Thyroid gland (tissue), 4 donors: ENCODE results near the gene UCP2.

ENCODE experiments used
- CTCF ChIP-seq, 6 experiments: fragments of 200-600 bp in 3 of 6; fragments of 450-650 bp in 3 of 6; sonication (generic) in 3 of 6; IDR thresholded peaks; one replicate each; pipeline ENCODE4 v1.5.1; 2016 to 2019; ENCODE audit warnings: antibody characterized with exemption in 6 of 6, mild to moderate bottlenecking in 2 of 6, inconsistent platforms in 1 of 6, moderate library complexity in 1 of 6
- POLR2A ChIP-seq, 2 donors: fragments of 450-650 bp; IDR thresholded peaks; one replicate each; pipeline ENCODE4 v1.6.1; 2017; ENCODE audit warnings: antibody characterized with exemption in 2 of 2, mild to moderate bottlenecking in 2 of 2, moderate library complexity in 1 of 2

DNA sequence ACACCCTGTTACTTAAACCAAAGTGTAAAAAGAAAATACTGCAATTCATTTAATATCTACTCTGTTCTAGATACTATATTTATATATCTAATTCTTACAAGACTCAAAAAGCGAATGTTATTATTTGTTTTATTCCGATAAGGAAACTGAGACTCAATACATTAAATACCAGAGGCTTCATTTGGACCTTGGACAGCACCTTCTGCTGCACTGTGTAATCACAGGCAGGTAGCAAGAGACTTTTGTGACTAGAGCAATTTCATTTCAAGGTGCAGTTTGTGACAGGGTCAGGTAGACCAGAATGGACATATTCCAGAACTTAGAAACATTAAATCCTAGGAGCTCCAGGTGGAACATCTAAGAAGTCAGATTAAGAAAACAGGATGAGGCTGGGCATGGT lies 53.3 kb downstream of the UCP2 start:
- TF ChIP-seq CTCF (IDR thresholded peaks at IDR 0.05), result no peak
- no peak for TF ChIP-seq POLR2A (IDR thresholded peaks at IDR 0.05)
